ENCODE data around the gene TBC1D17. TPM values are rescaled to one million over a fixed set of nuclear protein-coding genes. Genes with fewer than 3 reads are reported as not detected.

Gene TBC1D17
- total RNA-seq, 2 donors from 2014 or later: 20.4 to 27.5 TPM

- no peaks in the 10 kb centered on the region for H3K27me3 ChIP-seq
- TF ChIP-seq CTCF (IDR thresholded peaks at IDR 0.05): no peak
- H3K9me3 ChIP-seq: no peaks in the 10 kb centered on the region
- no peak for DNase-seq (ENCODE audit: low spot score)
- peak overlapping the region; percentile 98 for H3K27ac ChIP-seq
- peaks cover 9% of the 10 kb centered on the region for H3K36me3 ChIP-seq
- peaks cover 0 to 35% of the 10 kb centered on the region in 2 donors for H3K4me1 ChIP-seq
- H3K4me3 ChIP-seq: peak overlapping the region in 1 of 2 donors; percentile 90
Observed at GRCh38 chr19:49875177-49875576, 2.3 kb upstream of the TBC1D17 start.

- no peak for DNase-seq (ENCODE audit: low spot score)
- peak overlapping the region; percentile 98 for H3K27ac ChIP-seq
- peaks cover 15% of the 10 kb centered on the region for H3K36me3 ChIP-seq
- no peaks in the 10 kb centered on the region for H3K9me3 ChIP-seq
- H3K4me1 ChIP-seq: peaks cover 0 to 28% of the 10 kb centered on the region in 2 donors
- H3K27me3 ChIP-seq: no peaks in the 10 kb centered on the region
- TF ChIP-seq CTCF (IDR thresholded peaks at IDR 0.05): no peak
- peak overlapping the region; percentile 90 to 91 for H3K4me3 ChIP-seq
Observed at GRCh38 chr19:49875857-49876421, 1.6 kb upstream of the TBC1D17 start.

- Histone ChIP-seq H3K4me3 (peak overlapping the region; percentile 90 to 91), H3K27me3 (no peaks in the 10 kb centered on the region), H3K4me1 (peaks cover 0 to 28% of the 10 kb centered on the region in 2 donors), H3K27ac (peak overlapping the region; percentile 98), H3K36me3 (peaks cover 15% of the 10 kb centered on the region), H3K9me3 (no peaks in the 10 kb centered on the region)
- no peak for TF ChIP-seq CTCF (IDR thresholded peaks at IDR 0.05)
- DNase-seq (ENCODE audit: low spot score): peak; percentile 99
Observed at GRCh38 chr19:49876422-49877019, 981 bp upstream of the TBC1D17 start.

GRCh38 chr19:49877879-49878743 is 609 bp downstream of the TBC1D17 start:
- H3K4me3 ChIP-seq: peak overlapping the region; percentile 61 to 90
- no peaks in the 10 kb centered on the region for H3K27me3 ChIP-seq
- H3K27ac ChIP-seq: peak overlapping the region; percentile 98
- peak; percentile 98 for DNase-seq (ENCODE audit: low spot score)
- H3K36me3 ChIP-seq: peaks cover 30% of the 10 kb centered on the region
- peaks cover 0 to 28% of the 10 kb centered on the region in 2 donors for H3K4me1 ChIP-seq
- TF ChIP-seq CTCF (IDR thresholded peaks at IDR 0.05): no peak
- H3K9me3 ChIP-seq: no peaks in the 10 kb centered on the region

- Histone ChIP-seq H3K27me3 (no peaks in the 10 kb centered on the region), H3K36me3 (peaks cover 36% of the 10 kb centered on the region), H3K27ac (peak overlapping the region; percentile 98), H3K9me3 (no peaks in the 10 kb centered on the region), H3K4me3 (peak overlapping the region in 1 of 2 donors; percentile 90), H3K4me1 (peaks cover 0 to 28% of the 10 kb centered on the region in 2 donors)
- TF ChIP-seq CTCF (IDR thresholded peaks at IDR 0.05): no peak
- no peak for DNase-seq (ENCODE audit: low spot score)
Observed at GRCh38 chr19:49878744-49879070, 1.2 kb downstream of the TBC1D17 start.

Data from right atrium auricular region (tissue), 2 donors.